ENCODE measurements around the gene DDX52.
"Not testable (repeated sequence)": the region's sequence is repeated elsewhere in the genome, so short reads cannot be mapped to it uniquely, and the experiment has no call there.

DDX52 gene, protein sequence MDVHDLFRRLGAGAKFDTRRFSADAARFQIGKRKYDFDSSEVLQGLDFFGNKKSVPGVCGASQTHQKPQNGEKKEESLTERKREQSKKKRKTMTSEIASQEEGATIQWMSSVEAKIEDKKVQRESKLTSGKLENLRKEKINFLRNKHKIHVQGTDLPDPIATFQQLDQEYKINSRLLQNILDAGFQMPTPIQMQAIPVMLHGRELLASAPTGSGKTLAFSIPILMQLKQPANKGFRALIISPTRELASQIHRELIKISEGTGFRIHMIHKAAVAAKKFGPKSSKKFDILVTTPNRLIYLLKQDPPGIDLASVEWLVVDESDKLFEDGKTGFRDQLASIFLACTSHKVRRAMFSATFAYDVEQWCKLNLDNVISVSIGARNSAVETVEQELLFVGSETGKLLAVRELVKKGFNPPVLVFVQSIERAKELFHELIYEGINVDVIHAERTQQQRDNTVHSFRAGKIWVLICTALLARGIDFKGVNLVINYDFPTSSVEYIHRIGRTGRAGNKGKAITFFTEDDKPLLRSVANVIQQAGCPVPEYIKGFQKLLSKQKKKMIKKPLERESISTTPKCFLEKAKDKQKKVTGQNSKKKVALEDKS

GRCh38 chr17:37643118-37643766 is at the start of gene DDX52:
Gene DDX52 (minus strand): TSS chr17:37643446. CDS start chr17:37643420, 26 bp downstream.
- DNase-seq = peak; percentile 74

- no peak for DNase-seq
Observed at GRCh38 chr17:37691807-37692206, 48.6 kb upstream of the DDX52 start.

GRCh38 chr17:37689317-37689716 is 46.1 kb upstream of the DDX52 start:
- no peak for DNase-seq

- no peak for DNase-seq
Observed at GRCh38 chr17:37683454-37683984, 40.3 kb upstream of the DDX52 start.

DNA sequence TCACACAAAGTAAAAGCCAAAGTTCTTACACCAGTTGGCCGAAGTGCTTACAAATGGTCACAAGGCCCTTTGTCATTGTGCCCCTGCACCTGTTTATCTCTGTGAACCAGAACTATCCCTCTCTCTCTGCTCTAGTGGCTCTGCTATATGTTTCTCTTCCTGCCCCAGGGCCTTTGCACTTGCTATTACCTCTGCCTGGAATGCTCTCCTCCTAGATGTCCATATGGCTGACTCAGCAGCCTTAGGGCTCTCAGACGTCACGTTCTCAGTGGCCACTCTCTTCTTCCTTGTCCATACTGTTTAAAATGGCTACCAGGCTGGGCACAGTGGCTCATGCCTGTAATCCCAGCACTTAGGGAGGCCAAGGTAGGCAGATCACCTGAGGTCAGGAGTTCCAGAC is 38.8 kb upstream of the DDX52 start:
- DNase-seq = no peak

DNA sequence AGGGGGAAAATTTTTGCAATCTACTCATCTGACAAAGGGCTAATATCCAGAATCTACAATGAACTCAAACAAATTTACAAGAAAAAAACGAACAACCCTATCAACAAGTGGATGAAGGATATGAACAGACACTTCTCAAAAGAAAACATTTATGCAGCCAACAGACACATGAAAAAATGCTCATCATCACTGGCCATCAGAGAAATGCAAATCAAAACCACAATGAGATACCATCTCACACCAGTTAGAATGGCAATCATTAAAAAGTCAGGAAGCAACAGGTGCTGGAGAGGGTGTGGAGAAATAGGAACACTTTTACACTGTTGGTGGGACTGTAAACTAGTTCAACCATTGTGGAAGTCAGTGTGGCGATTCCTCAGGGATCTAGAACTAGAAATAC is 36.7 kb upstream of the DDX52 start:
- not testable (repeated sequence) for DNase-seq

- no peak for DNase-seq
Observed at GRCh38 chr17:37678036-37678435, 34.8 kb upstream of the DDX52 start.

- no peak for DNase-seq
Observed at GRCh38 chr17:37677021-37677420, 33.8 kb upstream of the DDX52 start.

DNA sequence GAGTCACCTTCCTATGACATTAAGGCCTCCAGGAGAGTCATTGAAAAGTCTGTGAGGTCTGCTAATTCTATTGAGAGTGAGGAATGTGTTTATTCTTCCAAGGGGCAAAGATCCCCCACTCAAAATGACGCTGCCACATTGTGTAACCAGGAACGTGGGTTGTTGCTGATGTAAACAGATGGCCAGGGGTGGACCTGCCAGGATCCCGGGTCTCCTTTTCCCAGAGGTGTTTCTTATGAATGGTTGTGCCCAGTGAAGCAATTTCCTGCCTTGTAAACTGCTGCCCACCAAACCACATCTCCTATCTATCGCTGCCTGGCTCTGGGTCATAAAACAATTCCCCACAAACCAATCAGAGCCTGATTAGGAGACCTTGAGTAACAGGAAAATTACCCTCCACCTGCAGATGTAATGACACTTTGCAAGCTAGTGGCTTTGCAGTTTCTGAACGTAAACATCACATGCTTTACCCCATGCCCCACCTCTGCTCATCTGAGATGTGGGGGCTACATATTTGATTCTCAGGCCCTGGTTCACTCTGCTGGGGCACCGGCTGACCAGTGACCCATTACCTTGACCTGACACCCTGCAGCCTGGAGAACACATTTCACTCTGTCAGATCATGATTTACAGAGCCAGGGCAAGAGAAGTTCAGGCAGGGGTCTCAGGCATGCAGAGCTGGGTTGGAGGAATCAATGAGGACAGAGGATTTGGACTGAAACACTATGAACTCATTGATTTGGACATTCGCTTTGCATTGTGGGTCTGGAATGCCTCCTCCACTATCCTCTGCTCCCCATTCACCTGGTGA is 33.1 kb upstream of the DDX52 start:
- DNase-seq = no peak

- DNase-seq = peak; percentile 12
Observed at GRCh38 chr17:37674511-37674910, 31.3 kb upstream of the DDX52 start.

GRCh38 chr17:37673386-37673785 is 30.1 kb upstream of the DDX52 start:
- no peak for DNase-seq

DNA sequence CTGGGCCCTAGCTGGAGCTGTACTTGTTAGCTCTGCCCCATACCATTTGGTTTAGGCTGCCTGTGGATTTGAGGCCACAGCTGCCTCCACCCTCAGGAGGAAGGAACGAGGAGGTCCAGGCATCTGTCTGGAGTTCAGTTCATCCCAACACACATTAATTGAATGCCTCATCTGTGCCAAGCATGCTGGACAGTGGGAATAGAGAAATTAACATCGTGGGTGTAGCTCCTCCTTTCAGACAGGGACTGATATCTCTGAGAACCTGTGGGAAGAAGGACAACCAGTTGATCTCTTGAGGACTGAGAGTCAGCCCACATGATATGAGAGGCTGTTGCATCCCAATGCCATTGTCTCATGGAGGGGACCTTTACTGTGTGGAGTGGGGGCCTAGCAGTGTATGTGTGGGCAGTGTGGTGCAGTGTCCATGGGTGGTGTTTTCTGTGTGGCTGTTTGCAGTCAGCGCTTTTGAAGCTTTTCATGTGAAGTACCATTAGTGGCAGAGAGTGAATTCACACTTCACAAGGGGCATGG is 29.4 kb upstream of the DDX52 start:
- DNase-seq = no peak

GRCh38 chr17:37671824-37672547 is 28.7 kb upstream of the DDX52 start:
- no peak for DNase-seq

DNA sequence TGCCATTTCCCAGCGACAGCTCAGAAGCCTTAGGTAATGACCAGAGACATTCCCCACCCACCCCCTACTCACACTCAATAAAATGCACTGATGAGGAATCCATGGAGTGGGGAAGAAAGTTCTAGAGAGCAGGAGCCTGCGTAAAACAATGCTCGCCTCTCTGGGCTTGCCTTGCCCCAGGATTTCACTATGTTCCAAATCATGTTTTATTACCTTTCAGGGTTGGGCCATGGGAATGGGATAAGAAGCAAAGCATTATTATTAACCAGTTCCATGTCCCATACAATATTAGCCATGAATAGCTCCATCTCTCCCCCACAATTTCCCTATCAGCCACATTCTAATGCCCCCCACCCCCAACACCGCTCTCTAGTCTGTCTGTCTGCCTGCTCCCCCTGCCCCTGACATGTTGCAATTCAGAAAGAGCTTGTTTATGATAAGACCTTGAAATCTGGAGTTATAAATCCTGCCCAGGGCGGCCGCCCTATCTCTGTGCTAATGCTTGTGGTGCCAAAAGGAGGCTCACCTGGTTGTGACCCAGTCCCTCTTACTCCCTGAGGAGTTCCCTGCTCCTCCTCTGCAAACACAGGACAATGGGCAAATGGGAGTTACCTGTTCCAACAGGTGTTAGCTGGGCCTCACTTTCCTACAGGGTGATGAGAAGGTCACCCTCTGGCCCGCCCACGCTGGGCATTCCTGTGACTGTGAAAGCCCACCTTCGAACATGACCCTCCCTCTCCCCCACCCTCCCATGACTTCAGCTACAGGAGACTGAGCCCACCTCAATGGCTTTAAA is 28.0 kb upstream of the DDX52 start:
- DNase-seq = no peak

DNA sequence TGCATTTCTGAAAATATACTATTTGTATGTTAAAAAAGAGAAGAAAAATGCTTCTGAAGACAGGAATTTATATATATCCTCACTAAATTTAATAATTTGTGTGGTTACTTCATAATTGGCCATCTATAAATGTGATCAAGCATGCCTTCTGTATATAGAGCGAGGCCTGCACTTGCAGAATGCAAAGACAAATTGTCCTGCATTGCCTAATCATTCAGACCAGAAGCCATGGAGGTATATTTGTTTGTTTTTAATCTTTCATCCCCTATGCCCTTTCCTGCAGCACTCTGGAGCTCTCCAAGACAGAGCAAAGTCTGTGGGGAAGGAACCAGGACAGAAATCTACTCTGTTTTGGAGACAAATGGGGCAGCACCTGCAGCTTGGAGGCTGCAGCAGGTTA is 23.8 kb upstream of the DDX52 start:
- DNase-seq = no peak

DNA sequence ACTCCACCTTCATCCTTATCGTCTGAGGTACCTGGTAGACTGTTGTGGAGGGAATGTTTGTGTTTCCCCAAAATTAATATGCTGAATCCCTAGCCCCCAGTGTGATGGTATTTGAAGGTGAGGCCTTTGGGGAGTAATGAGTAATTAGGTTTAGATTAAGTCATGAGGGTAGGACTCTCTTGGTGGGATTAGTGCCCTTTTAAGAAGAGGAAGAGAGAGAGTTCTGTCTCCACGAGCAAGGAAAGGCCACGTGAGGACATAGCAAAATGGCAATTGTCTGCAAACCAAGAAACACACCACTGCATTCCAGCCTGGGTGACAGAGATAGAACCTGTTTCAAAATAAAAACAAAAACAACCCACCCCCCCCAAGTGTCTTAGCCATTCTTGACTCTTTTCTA is 21.0 kb upstream of the DDX52 start:
- no peak for DNase-seq

GRCh38 chr17:37662353-37662752 is 19.1 kb upstream of the DDX52 start:
- no peak for DNase-seq

DNA sequence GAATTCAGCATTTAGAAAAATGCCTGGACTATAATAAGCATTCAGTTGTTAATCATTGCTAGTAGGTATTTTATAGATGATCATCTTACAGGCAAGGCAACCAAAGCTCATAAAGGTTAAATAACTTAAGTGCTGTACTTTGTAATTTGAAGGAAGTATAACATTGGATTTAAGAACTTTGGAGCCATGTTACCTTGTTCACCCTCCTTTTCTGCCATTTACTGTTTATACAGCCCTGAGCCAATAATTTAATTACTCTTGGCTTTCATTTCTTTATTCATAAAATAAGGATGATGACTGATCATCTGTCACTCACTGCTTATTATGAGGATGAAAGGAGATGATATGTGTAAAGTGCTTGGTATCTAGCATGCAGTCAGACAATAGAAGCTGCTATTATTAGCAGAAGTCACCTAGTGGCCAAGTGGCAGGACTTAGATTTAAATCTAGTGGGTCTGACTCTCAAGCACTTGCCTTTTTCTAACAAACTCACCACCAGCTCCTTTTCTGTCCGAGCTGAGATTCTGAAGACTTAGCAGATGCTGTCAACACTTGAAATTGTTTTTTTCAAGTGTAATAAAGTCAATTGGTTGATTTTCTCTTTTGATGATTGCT is 18.3 kb upstream of the DDX52 start:
- DNase-seq = no peak

GRCh38 chr17:37659925-37660324 is 16.7 kb upstream of the DDX52 start:
- no peak for DNase-seq

DNA sequence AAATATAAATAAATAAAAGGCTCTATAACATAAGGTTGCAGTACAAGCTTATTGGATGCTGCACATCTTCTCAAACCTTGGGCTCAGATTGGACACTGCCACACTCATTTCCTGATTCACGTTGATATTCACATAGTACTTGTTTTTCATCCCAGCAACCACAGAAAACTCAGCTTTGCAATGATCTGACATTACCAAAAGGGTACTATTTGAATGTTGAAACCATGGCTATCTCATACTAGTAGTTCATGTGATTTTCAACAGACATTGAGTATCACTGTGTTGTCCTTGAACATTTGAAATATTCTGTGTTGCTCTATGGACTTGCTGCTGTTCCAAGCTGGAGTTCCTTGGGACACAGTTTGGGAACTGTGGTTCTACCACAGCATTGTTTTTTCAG is 14.0 kb upstream of the DDX52 start:
- DNase-seq = no peak

- DNase-seq = no peak
Observed at GRCh38 chr17:37651849-37652248, 8.6 kb upstream of the DDX52 start.

All from NCI-H526 treated with DMSO at 0.1 percent for 48 hours (cell line).